WTC11 (cell line): ENCODE results near the gene EXD3. TPM values are rescaled to one million over a fixed set of nuclear protein-coding genes. Genes with fewer than 3 reads are reported as not detected.

Experiments
- ATAC-seq: fragments of 200-7000 bp; cut with Tn5 transposase; 2 replicates; pipeline ENCODE4 v1.10.0; 2021; ENCODE audit warnings: mild to moderate bottlenecking, moderate library complexity
- CTCF ChIA-PET: fragments of 300-600 bp; sonication (Branson Sonifier 250); formaldehyde crosslinking; loops from one replicate; lab custom pipeline; 2021; ENCODE audit warnings: antibody characterized with exemption; lab: Charles Lee
- POLR2A ChIA-PET: fragments of 350-600 bp; sonication (Branson Sonifier 250); formaldehyde crosslinking; loops from one replicate; lab custom pipeline; 2021; ENCODE audit warnings: antibody characterized with exemption; lab: Charles Lee
- DNase-seq: peaks from one replicate; pipeline ENCODE4 v3.0.0; 2021; ENCODE audit warnings: low spot score
- H3K27ac Mint-ChIP-seq: 2 replicates; pipeline ENCODE4 v1.8.0; 2021; ENCODE audit warnings: mixed read lengths
- H3K27me3 Mint-ChIP-seq: 2 replicates; pipeline ENCODE4 v1.8.0; 2021; ENCODE audit warnings: low read depth, mild to moderate bottlenecking, moderate library complexity, mixed read lengths
- H3K36me3 Mint-ChIP-seq: 2 replicates; pipeline ENCODE4 v1.8.0; 2021; ENCODE audit warnings: mixed read lengths
- H3K4me1 Mint-ChIP-seq: 2 replicates; pipeline ENCODE4 v1.8.0; 2022; ENCODE audit warnings: mixed read lengths
- H3K4me3 Mint-ChIP-seq: 2 replicates; pipeline ENCODE4 v1.8.0; 2021; ENCODE audit warnings: mild to moderate bottlenecking, moderate library complexity, mixed read lengths
- H3K9me3 Mint-ChIP-seq: 2 replicates; pipeline ENCODE4 v1.8.0; 2021; ENCODE audit warnings: mixed read lengths
- ATF3 ChIP-seq: sonication (generic); formaldehyde crosslinking; conservative IDR thresholded peaks from 2 replicates; pipeline ENCODE4 v1.8.1; 2022; ENCODE audit warnings: mild to moderate bottlenecking, missing genetic modification reagents
- ESRRA ChIP-seq: sonication (generic); formaldehyde crosslinking; IDR thresholded peaks from 2 replicates; pipeline ENCODE4 v1.8.1; 2022; ENCODE audit warnings: mild to moderate bottlenecking, missing genetic modification reagents, borderline replicate concordance
- ETV6 ChIP-seq: sonication (generic); formaldehyde crosslinking; IDR thresholded peaks from 2 replicates; pipeline ENCODE4 v1.8.1; 2022; ENCODE audit warnings: mild to moderate bottlenecking, missing genetic modification reagents
- FOXK1 ChIP-seq: sonication (generic); formaldehyde crosslinking; IDR thresholded peaks from 2 replicates; pipeline ENCODE4 v1.8.0; 2022; ENCODE audit warnings: mild to moderate bottlenecking, moderate library complexity, missing genetic modification reagents
- FOXP1 ChIP-seq: sonication (generic); formaldehyde crosslinking; IDR thresholded peaks from 2 replicates; pipeline ENCODE4 v1.8.0; 2022; ENCODE audit warnings: missing genetic modification reagents, mild to moderate bottlenecking, moderate library complexity, borderline replicate concordance
- IRF1 ChIP-seq: sonication (generic); formaldehyde crosslinking; IDR thresholded peaks from 2 replicates; pipeline ENCODE4 v1.8.0; 2023; ENCODE audit warnings: missing genetic modification reagents
- MAX ChIP-seq: sonication (generic); formaldehyde crosslinking; IDR thresholded peaks from 2 replicates; pipeline ENCODE4 v1.8.0; 2022; ENCODE audit warnings: mild to moderate bottlenecking, missing genetic modification reagents
- STAT6 ChIP-seq: sonication (generic); formaldehyde crosslinking; conservative IDR thresholded peaks from 2 replicates; pipeline ENCODE4 v1.8.1; 2023; ENCODE audit warnings: mild to moderate bottlenecking, low read depth, missing genetic modification reagents, moderate library complexity
- ZBTB43 ChIP-seq: sonication (generic); formaldehyde crosslinking; IDR thresholded peaks from 2 replicates; pipeline ENCODE4 v1.8.1; 2023; ENCODE audit warnings: mild to moderate bottlenecking, missing genetic modification reagents
- ZNF121 ChIP-seq: sonication (generic); formaldehyde crosslinking; IDR thresholded peaks from 2 replicates; pipeline ENCODE4 v1.8.0; 2023; ENCODE audit warnings: missing genetic modification reagents
- ZNF423 ChIP-seq: fragments of 250-450 bp; sonication (Bioruptor Pico); IDR thresholded peaks from 2 replicates; pipeline ENCODE4 v2.1.2; 2022; ENCODE audit warnings: mild to moderate bottlenecking, moderate library complexity
- total RNA-seq: library from RNA; stranded (reverse); gene quantifications from 3 replicates; pipeline ENCODE4 v1.2.3, GENCODE V29; 2021
- TF ChIP-seq, protein P1 (sequence below): sonication (generic); formaldehyde crosslinking; IDR thresholded peaks from 2 replicates; pipeline ENCODE4 v1.8.0; 2023; ENCODE audit warnings: mild to moderate bottlenecking, missing genetic modification reagents
- TF ChIP-seq, protein P2 (sequence below): sonication (generic); formaldehyde crosslinking; IDR thresholded peaks from 2 replicates; pipeline ENCODE4 v1.8.1; 2023; ENCODE audit warnings: mild to moderate bottlenecking, moderate library complexity, missing genetic modification reagents
- TF ChIP-seq, protein P3 (sequence below): fragments of 250-450 bp; sonication (Bioruptor Pico); IDR thresholded peaks from 2 replicates; pipeline ENCODE4 v1.9.0; 2021; ENCODE audit warnings: mild to moderate bottlenecking

EXD3 gene
- total RNA-seq, 1 experiment from 2014 or later = 21.2 TPM

DNA sequence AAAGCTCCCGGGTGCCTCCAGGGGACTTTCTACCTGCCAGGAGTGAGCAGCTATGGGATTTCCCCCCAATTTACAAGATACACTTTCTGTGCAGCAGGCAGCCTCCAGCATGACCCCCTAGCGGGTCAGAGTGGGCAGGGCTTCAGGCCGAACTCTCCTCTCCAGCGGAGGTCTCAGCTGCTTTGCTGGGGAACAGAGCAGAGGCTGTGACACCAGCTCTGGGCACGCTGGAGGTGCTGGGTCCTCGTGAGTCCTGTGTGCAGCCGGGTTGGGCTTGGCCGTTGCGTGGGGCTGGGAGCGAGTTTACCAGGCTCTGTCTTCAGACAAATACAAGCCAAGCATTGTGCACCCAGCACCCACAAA lies 123.8 kb downstream of the EXD3 start:
- peak; percentile 59 for DNase-seq
- CTCF ChIA-PET = interaction anchor here (0.9 to 3.8 kb wide), 7 partner anchors 8 to 162 kb away, joined by 3 to 22 read pairs (median 4); partner anchors contain the start of genes ENTPD8, EXD3 and NOXA1
- Mint-ChIP-seq H3K27me3 (peaks cover 40% of the 10 kb centered on the region), H3K9me3 (peaks cover 4% of the 10 kb centered on the region), H3K36me3 (peaks cover 2% of the 10 kb centered on the region; the same call in 1 of the 2 replicates), H3K27ac (peak overlapping the region; percentile 70), H3K4me3 (peak overlapping the region; percentile 94), H3K4me1 (peaks cover 46% of the 10 kb centered on the region)
- TF ChIP-seq, protein P1, sequence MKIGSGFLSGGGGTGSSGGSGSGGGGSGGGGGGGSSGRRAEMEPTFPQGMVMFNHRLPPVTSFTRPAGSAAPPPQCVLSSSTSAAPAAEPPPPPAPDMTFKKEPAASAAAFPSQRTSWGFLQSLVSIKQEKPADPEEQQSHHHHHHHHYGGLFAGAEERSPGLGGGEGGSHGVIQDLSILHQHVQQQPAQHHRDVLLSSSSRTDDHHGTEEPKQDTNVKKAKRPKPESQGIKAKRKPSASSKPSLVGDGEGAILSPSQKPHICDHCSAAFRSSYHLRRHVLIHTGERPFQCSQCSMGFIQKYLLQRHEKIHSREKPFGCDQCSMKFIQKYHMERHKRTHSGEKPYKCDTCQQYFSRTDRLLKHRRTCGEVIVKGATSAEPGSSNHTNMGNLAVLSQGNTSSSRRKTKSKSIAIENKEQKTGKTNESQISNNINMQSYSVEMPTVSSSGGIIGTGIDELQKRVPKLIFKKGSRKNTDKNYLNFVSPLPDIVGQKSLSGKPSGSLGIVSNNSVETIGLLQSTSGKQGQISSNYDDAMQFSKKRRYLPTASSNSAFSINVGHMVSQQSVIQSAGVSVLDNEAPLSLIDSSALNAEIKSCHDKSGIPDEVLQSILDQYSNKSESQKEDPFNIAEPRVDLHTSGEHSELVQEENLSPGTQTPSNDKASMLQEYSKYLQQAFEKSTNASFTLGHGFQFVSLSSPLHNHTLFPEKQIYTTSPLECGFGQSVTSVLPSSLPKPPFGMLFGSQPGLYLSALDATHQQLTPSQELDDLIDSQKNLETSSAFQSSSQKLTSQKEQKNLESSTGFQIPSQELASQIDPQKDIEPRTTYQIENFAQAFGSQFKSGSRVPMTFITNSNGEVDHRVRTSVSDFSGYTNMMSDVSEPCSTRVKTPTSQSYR (CRISPR knock-in tag) = 0 out of 2 replicates have a peak, but pooled peaks have one; percentile 43
- no peak for TF ChIP-seq IRF1 (CRISPR knock-in tag)
- 0 out of 2 replicates have a peak, but pooled peaks have one; percentile 1 for ATAC-seq
- POLR2A ChIA-PET = interaction anchor here (1.0 kb wide), 1 partner anchor 58 kb away, joined by 3 read pairs; the partner anchor contains the start of gene TUBB4B

DNA sequence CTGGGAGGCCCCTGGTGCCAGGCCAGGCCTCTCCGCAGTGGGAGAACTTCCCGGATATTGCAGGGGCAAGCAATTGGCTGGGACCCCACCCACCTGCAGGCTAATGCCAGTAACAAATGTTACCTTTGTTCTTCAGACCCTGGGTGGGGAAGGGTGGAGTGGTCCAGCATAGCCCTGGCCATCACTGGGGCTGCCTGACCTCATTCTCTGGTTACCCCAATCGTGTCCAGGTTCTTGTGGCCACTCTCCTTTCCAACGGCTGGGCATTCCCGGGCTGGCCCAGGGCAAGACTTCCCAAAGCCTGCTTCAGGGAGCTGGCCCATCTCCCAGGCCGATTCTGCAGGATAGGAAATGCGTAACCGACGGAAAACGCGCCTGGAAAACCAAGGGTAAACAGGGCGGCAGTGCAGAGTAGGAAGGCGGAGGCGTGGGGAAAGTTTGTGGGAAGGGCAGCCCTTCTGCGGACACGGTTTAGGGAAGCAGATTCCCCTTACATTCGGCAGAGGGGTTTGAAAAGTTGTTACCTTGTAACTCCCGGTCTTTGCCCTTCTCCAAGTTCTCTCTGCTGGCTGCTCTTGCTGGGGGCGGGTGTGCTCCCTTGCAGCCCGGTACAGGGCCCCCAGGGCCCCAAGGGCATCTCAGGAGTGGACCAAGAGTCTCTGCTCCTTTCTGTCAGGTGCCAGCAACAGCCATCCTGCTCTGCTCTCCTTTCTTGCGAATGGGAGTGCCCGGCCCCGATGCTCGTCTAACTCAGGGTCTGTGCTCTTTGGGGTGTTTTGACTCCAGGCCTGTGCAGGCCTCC lies 124.4 kb downstream of the EXD3 start:
- peak; percentile 30 for DNase-seq
- CTCF ChIA-PET = interaction anchor here (0.9 to 3.8 kb wide), 7 partner anchors 9 to 163 kb away, joined by 3 to 22 read pairs (median 4); partner anchors contain the start of genes ENTPD8, EXD3 and NOXA1
- peaks cover 4% of the 10 kb centered on the region for H3K9me3 Mint-ChIP-seq
- peaks cover 2% of the 10 kb centered on the region; the same call in 1 of the 2 replicates for H3K36me3 Mint-ChIP-seq
- H3K27ac Mint-ChIP-seq = peak overlapping the region; percentile 70
- H3K4me1 Mint-ChIP-seq = peaks cover 45% of the 10 kb centered on the region
- POLR2A ChIA-PET = interaction anchor here (1.0 kb wide), 1 partner anchor 58 kb away, joined by 3 read pairs; the partner anchor contains the start of gene TUBB4B
- no peak for ATAC-seq
- peak overlapping the region; percentile 94 for H3K4me3 Mint-ChIP-seq
- TF ChIP-seq, protein P2, sequence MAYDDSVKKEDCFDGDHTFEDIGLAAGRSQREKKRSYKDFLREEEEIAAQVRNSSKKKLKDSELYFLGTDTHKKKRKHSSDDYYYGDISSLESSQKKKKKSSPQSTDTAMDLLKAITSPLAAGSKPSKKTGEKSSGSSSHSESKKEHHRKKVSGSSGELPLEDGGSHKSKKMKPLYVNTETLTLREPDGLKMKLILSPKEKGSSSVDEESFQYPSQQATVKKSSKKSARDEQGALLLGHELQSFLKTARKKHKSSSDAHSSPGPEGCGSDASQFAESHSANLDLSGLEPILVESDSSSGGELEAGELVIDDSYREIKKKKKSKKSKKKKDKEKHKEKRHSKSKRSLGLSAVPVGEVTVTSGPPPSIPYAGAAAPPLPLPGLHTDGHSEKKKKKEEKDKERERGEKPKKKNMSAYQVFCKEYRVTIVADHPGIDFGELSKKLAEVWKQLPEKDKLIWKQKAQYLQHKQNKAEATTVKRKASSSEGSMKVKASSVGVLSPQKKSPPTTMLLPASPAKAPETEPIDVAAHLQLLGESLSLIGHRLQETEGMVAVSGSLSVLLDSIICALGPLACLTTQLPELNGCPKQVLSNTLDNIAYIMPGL (CRISPR knock-in tag) = 0 out of 2 replicates have a peak, but pooled peaks have one; percentile 9
- 0 out of 2 replicates have a peak, but pooled peaks have one; percentile 34 for TF ChIP-seq MAX (CRISPR knock-in tag)
- TF ChIP-seq ZNF121 (CRISPR knock-in tag) = no peak
- peak; percentile 15; the same call in 1 of the 2 replicates for TF ChIP-seq FOXP1 (CRISPR knock-in tag)
- H3K27me3 Mint-ChIP-seq = peaks cover 40% of the 10 kb centered on the region

- H3K4me3 Mint-ChIP-seq = no peak overlapping the region
- DNase-seq (peak; percentile 19), ATAC-seq (no peak)
- H3K4me1 Mint-ChIP-seq = peaks cover 45% of the 10 kb centered on the region
- peaks cover 2% of the 10 kb centered on the region; the same call in 1 of the 2 replicates for H3K36me3 Mint-ChIP-seq
- peaks cover 37% of the 10 kb centered on the region for H3K27me3 Mint-ChIP-seq
- ChIA-PET CTCF (interaction anchor here (0.6 to 3.8 kb wide), 9 partner anchors 11 to 144 kb away, joined by 3 to 22 read pairs (median 6); partner anchors contain the start of genes ENTPD8, EXD3, NOXA1 and TOR4A), POLR2A (no interaction called here)
- H3K9me3 Mint-ChIP-seq = peaks cover 4% of the 10 kb centered on the region
- TF ChIP-seq ATF3 (CRISPR knock-in tag) (no peak), STAT6 (CRISPR knock-in tag) (no peak), FOXK1 (CRISPR knock-in tag) (no peak), ESRRA (no peak), ETV6 (CRISPR knock-in tag) (no peak), ZNF423 (CRISPR knock-in tag) (peak; percentile 37; the same call in 1 of the 2 replicates), ZBTB43 (CRISPR knock-in tag) (no peak)
- TF ChIP-seq, protein P3, sequence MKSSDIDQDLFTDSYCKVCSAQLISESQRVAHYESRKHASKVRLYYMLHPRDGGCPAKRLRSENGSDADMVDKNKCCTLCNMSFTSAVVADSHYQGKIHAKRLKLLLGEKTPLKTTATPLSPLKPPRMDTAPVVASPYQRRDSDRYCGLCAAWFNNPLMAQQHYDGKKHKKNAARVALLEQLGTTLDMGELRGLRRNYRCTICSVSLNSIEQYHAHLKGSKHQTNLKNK = no peak
- no peak overlapping the region for H3K27ac Mint-ChIP-seq
Measured at GRCh38 chr9:137297966-137298365, 125.0 kb downstream of the EXD3 start.
